ENCODE results near the gene ZNF107.

Gene ZNF107

DNA sequence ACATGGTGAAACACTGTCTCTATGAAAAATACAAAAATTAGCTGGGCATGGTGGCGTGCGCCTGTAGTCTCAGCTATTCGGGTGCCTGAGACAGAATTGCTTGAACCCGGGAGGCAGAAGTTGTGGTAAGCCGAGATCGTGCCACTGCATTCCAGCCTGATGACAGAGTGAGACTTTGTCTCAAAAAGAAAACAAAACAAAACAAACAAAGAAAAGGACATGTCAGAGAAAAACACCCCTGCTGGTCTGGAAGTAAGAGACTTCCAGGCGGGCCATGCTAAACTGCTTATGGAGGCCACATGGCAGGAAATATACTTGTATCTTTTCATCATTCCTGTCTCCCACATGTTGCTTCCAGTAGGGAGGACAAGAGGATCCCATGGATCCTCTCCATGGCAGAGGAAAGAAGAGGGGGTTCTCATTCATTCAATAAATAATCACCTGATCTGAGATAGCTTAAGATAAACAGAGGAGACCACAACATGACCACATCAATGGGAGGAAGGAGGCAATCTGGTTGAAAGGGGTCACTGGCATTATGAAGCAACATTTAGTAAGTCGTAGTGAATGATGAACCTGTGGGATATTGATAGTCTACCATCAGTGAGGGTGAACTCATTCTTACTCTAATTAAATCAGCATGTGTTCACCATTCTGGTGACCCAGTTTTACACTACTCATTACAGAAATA is 67.8 kb downstream of the ZNF107 start:
- TF ChIP-seq, protein P1, sequence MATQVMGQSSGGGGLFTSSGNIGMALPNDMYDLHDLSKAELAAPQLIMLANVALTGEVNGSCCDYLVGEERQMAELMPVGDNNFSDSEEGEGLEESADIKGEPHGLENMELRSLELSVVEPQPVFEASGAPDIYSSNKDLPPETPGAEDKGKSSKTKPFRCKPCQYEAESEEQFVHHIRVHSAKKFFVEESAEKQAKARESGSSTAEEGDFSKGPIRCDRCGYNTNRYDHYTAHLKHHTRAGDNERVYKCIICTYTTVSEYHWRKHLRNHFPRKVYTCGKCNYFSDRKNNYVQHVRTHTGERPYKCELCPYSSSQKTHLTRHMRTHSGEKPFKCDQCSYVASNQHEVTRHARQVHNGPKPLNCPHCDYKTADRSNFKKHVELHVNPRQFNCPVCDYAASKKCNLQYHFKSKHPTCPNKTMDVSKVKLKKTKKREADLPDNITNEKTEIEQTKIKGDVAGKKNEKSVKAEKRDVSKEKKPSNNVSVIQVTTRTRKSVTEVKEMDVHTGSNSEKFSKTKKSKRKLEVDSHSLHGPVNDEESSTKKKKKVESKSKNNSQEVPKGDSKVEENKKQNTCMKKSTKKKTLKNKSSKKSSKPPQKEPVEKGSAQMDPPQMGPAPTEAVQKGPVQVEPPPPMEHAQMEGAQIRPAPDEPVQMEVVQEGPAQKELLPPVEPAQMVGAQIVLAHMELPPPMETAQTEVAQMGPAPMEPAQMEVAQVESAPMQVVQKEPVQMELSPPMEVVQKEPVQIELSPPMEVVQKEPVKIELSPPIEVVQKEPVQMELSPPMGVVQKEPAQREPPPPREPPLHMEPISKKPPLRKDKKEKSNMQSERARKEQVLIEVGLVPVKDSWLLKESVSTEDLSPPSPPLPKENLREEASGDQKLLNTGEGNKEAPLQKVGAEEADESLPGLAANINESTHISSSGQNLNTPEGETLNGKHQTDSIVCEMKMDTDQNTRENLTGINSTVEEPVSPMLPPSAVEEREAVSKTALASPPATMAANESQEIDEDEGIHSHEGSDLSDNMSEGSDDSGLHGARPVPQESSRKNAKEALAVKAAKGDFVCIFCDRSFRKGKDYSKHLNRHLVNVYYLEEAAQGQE (IDR thresholded peaks at IDR 0.05; ENCODE audit: insufficient read depth in 1 of 2, low read depth in 2 of 2, low read length in 2 of 2), result no peak
- TF ChIP-seq SIN3A (IDR thresholded peaks at IDR 0.05; ENCODE audit: borderline replicate concordance, insufficient read depth, low read length), result no peak
- no peak for TF ChIP-seq FOXP2 (optimal IDR thresholded peaks at IDR 0.05; ENCODE audit: borderline replicate concordance, extremely low read depth, extremely low read length, insufficient read depth)
- no peak for TF ChIP-seq POLR2AphosphoS5 (IDR thresholded peaks at IDR 0.05; ENCODE audit: low read depth, low read length)
- no peak for TF ChIP-seq TAF1 (IDR thresholded peaks at IDR 0.05; ENCODE audit: borderline replicate concordance, insufficient read depth, low read length)

DNA sequence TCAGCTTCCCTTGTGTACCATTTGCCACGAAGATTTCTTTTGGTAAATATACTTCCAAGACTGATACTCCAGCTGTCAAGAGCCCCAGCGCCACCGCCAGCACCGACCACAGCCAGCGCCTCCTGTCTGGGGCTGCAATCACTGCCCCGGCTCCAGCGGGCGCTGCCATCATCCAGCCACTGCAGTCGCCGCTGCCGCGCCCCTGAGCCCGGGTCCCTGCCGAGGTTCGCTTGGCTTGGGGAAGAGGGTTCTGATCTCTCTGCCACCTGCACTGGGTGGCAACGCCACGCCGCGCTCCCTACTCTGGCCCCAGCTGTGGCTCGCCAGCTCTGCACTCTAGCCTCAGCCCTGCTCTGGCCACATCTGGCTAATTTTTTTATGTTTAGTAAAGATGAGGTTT is 70.6 kb downstream of the ZNF107 start:
- TF ChIP-seq TAF1 (IDR thresholded peaks at IDR 0.05; ENCODE audit: borderline replicate concordance, insufficient read depth, low read length) (no peak), FOXP2 (optimal IDR thresholded peaks at IDR 0.05; ENCODE audit: borderline replicate concordance, extremely low read depth, extremely low read length, insufficient read depth) (no peak), POLR2AphosphoS5 (IDR thresholded peaks at IDR 0.05; ENCODE audit: low read depth, low read length) (no peak), SIN3A (IDR thresholded peaks at IDR 0.05; ENCODE audit: borderline replicate concordance, insufficient read depth, low read length) (no peak)
- TF ChIP-seq, protein P1 (IDR thresholded peaks at IDR 0.05; ENCODE audit: insufficient read depth in 1 of 2, low read depth in 2 of 2, low read length in 2 of 2), result no peak

DNA sequence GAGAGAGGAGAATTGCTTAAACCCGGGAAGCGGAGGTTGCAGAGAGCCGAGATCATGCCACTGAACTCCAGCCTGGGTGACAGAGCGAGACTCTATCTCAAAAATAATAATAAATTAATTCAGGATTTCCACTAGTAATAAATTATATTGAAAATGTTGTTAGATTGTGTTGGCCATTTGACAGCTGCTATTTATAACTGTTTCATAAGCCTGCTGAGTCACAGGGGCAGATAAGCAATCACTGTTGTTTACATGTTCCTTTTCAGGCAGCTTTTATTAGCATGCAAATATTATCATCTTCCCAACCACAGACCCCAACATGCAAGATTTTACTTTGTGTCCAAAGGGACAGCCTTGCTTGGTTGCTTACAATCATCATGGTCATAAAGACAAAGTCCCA is 78.7 kb downstream of the ZNF107 start:
- no peak for TF ChIP-seq FOXP2 (optimal IDR thresholded peaks at IDR 0.05; ENCODE audit: borderline replicate concordance, extremely low read depth, extremely low read length, insufficient read depth)
- no peak for TF ChIP-seq TAF1 (IDR thresholded peaks at IDR 0.05; ENCODE audit: borderline replicate concordance, insufficient read depth, low read length)
- TF ChIP-seq, protein P1 (IDR thresholded peaks at IDR 0.05; ENCODE audit: insufficient read depth in 1 of 2, low read depth in 2 of 2, low read length in 2 of 2), result no peak
- TF ChIP-seq POLR2AphosphoS5 (IDR thresholded peaks at IDR 0.05; ENCODE audit: low read depth, low read length), result no peak
- TF ChIP-seq SIN3A (IDR thresholded peaks at IDR 0.05; ENCODE audit: borderline replicate concordance, insufficient read depth, low read length), result no peak

DNA sequence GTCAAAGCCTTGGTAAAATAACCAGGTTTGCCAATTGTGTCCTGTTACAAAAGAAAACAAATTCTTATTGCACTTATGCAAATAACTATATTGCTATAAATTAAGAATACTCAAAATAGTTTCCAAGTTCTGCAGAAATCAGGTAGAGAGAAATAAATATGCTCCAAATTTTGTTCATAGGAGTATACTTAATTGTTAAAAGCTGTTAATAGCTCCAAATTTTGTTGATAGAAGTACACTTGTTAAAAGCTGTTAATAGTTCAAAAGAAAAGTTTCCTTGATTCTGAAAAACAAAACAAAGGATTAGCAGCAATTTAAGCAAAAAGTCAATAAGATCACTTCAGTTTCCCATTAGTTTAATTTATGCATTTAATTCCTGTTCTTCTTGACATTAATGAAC is 81.9 kb downstream of the ZNF107 start:
- TF ChIP-seq POLR2AphosphoS5 (IDR thresholded peaks at IDR 0.05; ENCODE audit: low read depth, low read length), result no peak
- TF ChIP-seq FOXP2 (optimal IDR thresholded peaks at IDR 0.05; ENCODE audit: borderline replicate concordance, extremely low read depth, extremely low read length, insufficient read depth), result no peak
- no peak for TF ChIP-seq SIN3A (IDR thresholded peaks at IDR 0.05; ENCODE audit: borderline replicate concordance, insufficient read depth, low read length)
- TF ChIP-seq, protein P1 (IDR thresholded peaks at IDR 0.05; ENCODE audit: insufficient read depth in 1 of 2, low read depth in 2 of 2, low read length in 2 of 2), result no peak
- no peak for TF ChIP-seq TAF1 (IDR thresholded peaks at IDR 0.05; ENCODE audit: borderline replicate concordance, insufficient read depth, low read length)

Measured in PFSK-1 (cell line).